Stimulated activated naive B cell treated with anti-CD40 and anti-IgM and Interleukin-4, amounts not matched to agents 10 μg/mL and 1 μg/mL and 100 μg/mL, for 72 hours (primary cell): ENCODE measurements around the gene RNF145.
"Not testable (repeated sequence)": the region's sequence is repeated elsewhere in the genome, so short reads cannot be mapped to it uniquely, and the experiment has no call there.

ENCODE experiments used
- ATAC-seq, 2 donors: fragments of 150-1000 bp; cut with Tn5 transposase; replicated peaks; 2 replicates each; pipeline ENCODE4 v1.10.0; 2021; ENCODE audit warnings: moderate library complexity in 1 of 2
- DNase-seq: peaks from one replicate; pipeline ENCODE4 v3.0.0; 2021
- H3K27ac Mint-ChIP-seq: one replicate; pipeline ENCODE4 v1.8.0; 2022; ENCODE audit warnings: mild to moderate bottlenecking, mixed read lengths
- H3K27me3 Mint-ChIP-seq, 2 donors: one replicate each; pipeline ENCODE4 v1.8.0; 2022; ENCODE audit warnings: mixed read lengths in 2 of 2
- H3K36me3 Mint-ChIP-seq, 2 donors: one replicate each; pipeline ENCODE4 v1.8.0; 2022; ENCODE audit warnings: mixed read lengths in 2 of 2, mild to moderate bottlenecking in 1 of 2
- H3K4me1 Mint-ChIP-seq, 2 donors: one replicate each; pipeline ENCODE4 v1.8.0; 2022; ENCODE audit warnings: mixed read lengths in 2 of 2, mild to moderate bottlenecking in 1 of 2
- H3K4me3 Mint-ChIP-seq, 2 donors: one replicate each; pipeline ENCODE4 v1.8.0; 2022; ENCODE audit warnings: mild to moderate bottlenecking in 2 of 2, mixed read lengths in 2 of 2, moderate library complexity in 1 of 2
- H3K9me3 Mint-ChIP-seq, 2 donors: one replicate each; pipeline ENCODE4 v1.8.0; 2022; ENCODE audit warnings: mixed read lengths in 2 of 2, mild to moderate bottlenecking in 1 of 2

RNF145 gene

GRCh38 chr5:159119842-159120241 lies 89.5 kb downstream of the RNF145 start:
- H3K27me3 Mint-ChIP-seq, DNase-seq, H3K36me3 Mint-ChIP-seq, ATAC-seq, H3K9me3 Mint-ChIP-seq: not testable (repeated sequence)
- Mint-ChIP-seq H3K4me1 (peaks cover 8 to 10% of the 10 kb centered on the region in 2 donors), H3K27ac (peak overlapping the region; percentile 60), H3K4me3 (peak overlapping the region in 1 of 2 donors; percentile 50)

- not testable (repeated sequence) for H3K27ac Mint-ChIP-seq, ATAC-seq, H3K36me3 Mint-ChIP-seq, H3K9me3 Mint-ChIP-seq, H3K27me3 Mint-ChIP-seq, H3K4me3 Mint-ChIP-seq, DNase-seq
- H3K4me1 Mint-ChIP-seq, result peaks cover 8 to 10% of the 10 kb centered on the region in 2 donors
Observed at GRCh38 chr5:159118958-159119659, 90.2 kb downstream of the RNF145 start.

GRCh38 chr5:159113405-159113804 lies 95.9 kb downstream of the RNF145 start:
- Mint-ChIP-seq H3K4me3 (no peak overlapping the region), H3K27me3 (no peaks in the 10 kb centered on the region), H3K27ac (no peak overlapping the region), H3K4me1 (no peaks in the 10 kb centered on the region), H3K9me3 (no peaks in the 10 kb centered on the region), H3K36me3 (no peaks in the 10 kb centered on the region)
- ATAC-seq (no peak), DNase-seq (no peak)

GRCh38 chr5:159112436-159112835 lies 96.9 kb downstream of the RNF145 start:
- DNase-seq (no peak), ATAC-seq (no peak)
- Mint-ChIP-seq H3K4me1 (no peaks in the 10 kb centered on the region), H3K36me3 (no peaks in the 10 kb centered on the region), H3K27ac (no peak overlapping the region), H3K4me3 (no peak overlapping the region), H3K9me3 (no peaks in the 10 kb centered on the region), H3K27me3 (no peaks in the 10 kb centered on the region)
